IMR-90 (cell line): Measurements from ENCODE around the gene MEGF10. TPM values are rescaled to one million over a fixed set of nuclear protein-coding genes. Genes with fewer than 3 reads are reported as not detected.

ENCODE experiments used
- ATAC-seq: fragments of 200-7000 bp; cut with Tn5 transposase; 2 replicates; pipeline ENCODE4 v1.9.1; 2020; ENCODE audit warnings: low read depth, mild to moderate bottlenecking, moderate library complexity
- BruUV-seq: library from RNA; stranded (reverse); fragments of 400-500 nt; replicated peaks from 2 replicates; lab custom pipeline; 2021; lab: Mats Ljungman, UMichigan
- CTCF ChIA-PET: fragments of 300-600 bp; formaldehyde crosslinking; extraction: SDS; loops from one replicate; lab custom pipeline; 2021; ENCODE audit warnings: antibody characterized with exemption; lab: Yijun Ruan, JAX
- POLR2A ChIA-PET: fragments of 300-600 bp; sonication (Branson Sonifier 250); formaldehyde crosslinking; loops from one replicate; lab custom pipeline; 2022; ENCODE audit warnings: antibody characterized with exemption; ENCODE audit not compliant: unreplicated experiment; lab: Charles Lee
- DNase-seq: peaks from one replicate; pipeline ENCODE4 v3.0.0; 2013
- H2AFZ ChIP-seq: replicated peaks from 2 replicates; pipeline ENCODE3; 2013; ENCODE audit warnings: low read length, mild to moderate bottlenecking; ENCODE audit not compliant: poor library complexity
- H2AK5ac ChIP-seq: 2 replicates; pipeline ENCODE4 v1.6.1; 2013; ENCODE audit warnings: low read depth, low read length, inconsistent platforms
- H2AK9ac ChIP-seq: replicated peaks from 2 replicates; pipeline ENCODE3; 2013; ENCODE audit warnings: mild to moderate bottlenecking, low read depth, low read length, moderate library complexity; ENCODE audit not compliant: poor library complexity
- H2BK120ac ChIP-seq: 2 replicates; pipeline ENCODE4 v1.6.1; 2013; ENCODE audit warnings: low read depth, low read length, inconsistent platforms
- H2BK15ac ChIP-seq: 3 replicates; pipeline ENCODE4 v1.6.1; 2013; ENCODE audit warnings: low read depth, low read length, inconsistent platforms
- H2BK20ac ChIP-seq: 2 replicates; pipeline ENCODE4 v1.6.1; 2013; ENCODE audit warnings: low read depth, mild to moderate bottlenecking, inconsistent platforms, low read length, moderate library complexity
- H2BK5ac ChIP-seq: 2 replicates; pipeline ENCODE4 v1.6.1; 2013; ENCODE audit warnings: mild to moderate bottlenecking, low read depth, low read length, inconsistent platforms; ENCODE audit not compliant: poor library complexity, severe bottlenecking
- H3K14ac ChIP-seq: replicated peaks from 2 replicates; pipeline ENCODE4 v1.6.1; 2013; ENCODE audit warnings: low read depth, low read length, inconsistent platforms
- H3K18ac ChIP-seq: 2 replicates; pipeline ENCODE4 v1.6.1; 2013; ENCODE audit warnings: low read depth, low read length, control low read depth
- H3K23ac ChIP-seq: 2 replicates; pipeline ENCODE4 v1.6.1; 2013; ENCODE audit warnings: low read depth, low read length, inconsistent platforms
- H3K27ac ChIP-seq: 2 replicates; pipeline ENCODE4 v1.5.1; 2013; ENCODE audit warnings: mild to moderate bottlenecking, control low read depth, low read length; ENCODE audit not compliant: insufficient read depth
- H3K27me3 ChIP-seq: 2 replicates; pipeline ENCODE4 v1.6.1; 2013; ENCODE audit warnings: low read length; ENCODE audit not compliant: control insufficient read depth, insufficient read depth
- H3K36me3 ChIP-seq: 2 replicates; pipeline ENCODE4 v1.6.1; 2013; ENCODE audit warnings: low read length, mixed read lengths; ENCODE audit not compliant: control insufficient read depth, insufficient read depth
- H3K4ac ChIP-seq: 2 replicates; pipeline ENCODE4 v1.6.1; 2013; ENCODE audit warnings: low read depth, low read length, inconsistent platforms
- H3K4me1 ChIP-seq: 2 replicates; pipeline ENCODE4 v1.6.1; 2013; ENCODE audit warnings: low read length, mixed read lengths; ENCODE audit not compliant: control insufficient read depth, insufficient read depth
- H3K4me2 ChIP-seq: 2 replicates; pipeline ENCODE4 v1.6.1; 2013; ENCODE audit warnings: low read depth, mild to moderate bottlenecking, control low read depth, low read length, moderate library complexity
- H3K4me3 ChIP-seq: 2 replicates; pipeline ENCODE4 v1.5.1; 2013; ENCODE audit warnings: low read depth, mild to moderate bottlenecking, control low read depth, low read length, moderate library complexity; ENCODE audit not compliant: insufficient read depth
- H3K56ac ChIP-seq: 2 replicates; pipeline ENCODE4 v1.6.1; 2013; ENCODE audit warnings: low read length, inconsistent platforms; ENCODE audit not compliant: insufficient read depth; ENCODE audit errors: extremely low read depth
- H3K79me1 ChIP-seq, 2 experiments: 2 replicates each; pipeline ENCODE4 v1.6.1; 2013; ENCODE audit warnings: low read length in 2 of 2, inconsistent platforms in 1 of 2, low read depth in 1 of 2
- H3K9ac ChIP-seq: 2 replicates; pipeline ENCODE4 v1.6.1; 2013; ENCODE audit warnings: low read depth, low read length, control low read depth
- H3K9me1 ChIP-seq: 2 replicates; pipeline ENCODE4 v1.6.1; 2013; ENCODE audit warnings: low read length, inconsistent platforms; ENCODE audit not compliant: insufficient read depth
- H3K9me3 ChIP-seq: 2 replicates; pipeline ENCODE4 v1.6.1; 2013; ENCODE audit warnings: low read length; ENCODE audit not compliant: control insufficient read depth, insufficient read depth
- H4K20me1 ChIP-seq: 2 replicates; pipeline ENCODE4 v1.6.1; 2013; ENCODE audit warnings: low read length, inconsistent platforms; ENCODE audit not compliant: insufficient read depth
- H4K5ac ChIP-seq: 2 replicates; pipeline ENCODE4 v1.6.1; 2013; ENCODE audit warnings: mild to moderate bottlenecking, low read depth, low read length, control low read depth
- H4K8ac ChIP-seq, 2 experiments: 2 replicates each; pipeline ENCODE4 v1.6.1; 2013; ENCODE audit warnings: low read depth in 2 of 2, low read length in 2 of 2, control low read depth in 1 of 2, inconsistent platforms in 1 of 2
- H4K91ac ChIP-seq: 2 replicates; pipeline ENCODE4 v1.6.1; 2013; ENCODE audit warnings: low read depth, low read length, inconsistent platforms; ENCODE audit not compliant: insufficient read depth
- BHLHE40 ChIP-seq: fragments of 150-350 bp; IDR thresholded peaks from 2 replicates; pipeline ENCODE4 v1.6.1; 2016; ENCODE audit warnings: mild to moderate bottlenecking, low read depth, low read length
- CEBPB ChIP-seq: IDR thresholded peaks from 2 replicates; pipeline ENCODE4 v1.6.1; 2012; ENCODE audit warnings: low read depth, low read length, improper control_type of control experiment
- CHD1 ChIP-seq: IDR thresholded peaks from 2 replicates; pipeline ENCODE4 v1.6.1; 2012; ENCODE audit warnings: low read depth, low read length, improper control_type of control experiment
- FOS ChIP-seq: fragments of 150-350 bp; IDR thresholded peaks from 2 replicates; pipeline ENCODE4 v1.6.1; 2016; ENCODE audit warnings: low read depth, low read length
- MAFK ChIP-seq: IDR thresholded peaks from 2 replicates; pipeline ENCODE4 v1.6.1; 2012; ENCODE audit warnings: low read depth, low read length, improper control_type of control experiment
- MAZ ChIP-seq: IDR thresholded peaks from 2 replicates; pipeline ENCODE4 v1.6.1; 2012; ENCODE audit warnings: low read depth, mild to moderate bottlenecking, low read length, improper control_type of control experiment, moderate library complexity, borderline replicate concordance
- MXI1 ChIP-seq: IDR thresholded peaks from 2 replicates; pipeline ENCODE4 v1.6.1; 2012; ENCODE audit warnings: low read depth, mild to moderate bottlenecking, low read length, moderate library complexity, borderline replicate concordance
- NFE2L2 ChIP-seq: fragments of 150-350 bp; IDR thresholded peaks from 2 replicates; pipeline ENCODE4 v1.6.1; 2016; ENCODE audit warnings: low read depth, mild to moderate bottlenecking, low read length
- POLR2A ChIP-seq: IDR thresholded peaks from 2 replicates; pipeline ENCODE4 v1.6.1; 2012; ENCODE audit warnings: mild to moderate bottlenecking, low read depth, low read length
- RCOR1 ChIP-seq: IDR thresholded peaks from 2 replicates; pipeline ENCODE4 v1.6.1; 2012; ENCODE audit warnings: mild to moderate bottlenecking, low read length, improper control_type of control experiment; ENCODE audit not compliant: insufficient replicate concordance
- RFX5 ChIP-seq: IDR thresholded peaks from 2 replicates; pipeline ENCODE4 v1.8.0; 2012; ENCODE audit warnings: low read depth, mild to moderate bottlenecking, low read length, moderate library complexity
- SMC3 ChIP-seq: fragments of 150-350 bp; IDR thresholded peaks from 2 replicates; pipeline ENCODE4 v1.6.1; 2016; ENCODE audit warnings: low read depth, mild to moderate bottlenecking, antibody characterized with exemption, low read length, moderate library complexity
- WGBS, 2 experiments: methylation state at CpG; one replicate each; pipeline versions ENCODE4 v1.1.5 to v1.1.7; 2013; ENCODE audit warnings: missing lambda C conversion rate in 2 of 2; ENCODE audit not compliant: insufficient read length in 1 of 2; ENCODE audit errors: extremely low coverage in 2 of 2; 5-methylcytosine and 5-hydroxymethylcytosine counted together
- dilution Hi-C: fragments of 300-500 bp; cut with HindIII; formaldehyde crosslinking; loops from one replicate; pipeline ENCODE4 v1.14.3; 2018; ENCODE audit warnings: low sequenced_read_pairs; ENCODE audit not compliant: unreplicated experiment
- in situ Hi-C: fragments of 300-500 bp; cut with MboI; formaldehyde crosslinking; loops from 3 replicates; pipeline ENCODE4 v1.14.3; 2019; ENCODE audit warnings: low sequenced_read_pairs, inconsistent platforms, mixed read lengths
- intact Hi-C: fragments of 100-400 bp; cut with micrococcal nuclease; formaldehyde crosslinking; loops from 2 replicates; pipeline ENCODE4 v1.10.0; 2022
- polyA plus RNA-seq, 3 experiments: library from polyadenylated mRNA; depleted of rRNA; stranded (reverse); fragments of >200 nt; gene quantifications; 2 replicates each; pipeline ENCODE4 v1.2.3, GENCODE V29; 2012; ENCODE audit warnings: low replicate concordance in 1 of 3
- total RNA-seq: library from RNA; depleted of rRNA; stranded (reverse); fragments of >200 nt; gene quantifications from 2 replicates; pipeline ENCODE4 v1.2.3, GENCODE V29; 2012
- TF ChIP-seq, protein P1 (sequence below): fragments of 150-350 bp; IDR thresholded peaks from 2 replicates; pipeline ENCODE4 v1.6.1; 2016; ENCODE audit warnings: low read depth, mild to moderate bottlenecking, low read length, moderate library complexity, borderline replicate concordance
- TF ChIP-seq, protein P2 (sequence below): fragments of 150-350 bp; IDR thresholded peaks from 2 replicates; pipeline ENCODE4 v1.6.1; 2017; ENCODE audit warnings: mild to moderate bottlenecking, antibody characterized with exemption, low read length, low read depth
- TF ChIP-seq, protein P3 (sequence below): conservative IDR thresholded peaks from 2 replicates; pipeline ENCODE4 v1.5.1; 2012; ENCODE audit warnings: mild to moderate bottlenecking, low read depth, low read length, improper control_type of control experiment

Gene MEGF10
- total and polyA plus RNA-seq, 2 of the 4 experiments (the other 2 are of a cell fraction): not detected

DNA sequence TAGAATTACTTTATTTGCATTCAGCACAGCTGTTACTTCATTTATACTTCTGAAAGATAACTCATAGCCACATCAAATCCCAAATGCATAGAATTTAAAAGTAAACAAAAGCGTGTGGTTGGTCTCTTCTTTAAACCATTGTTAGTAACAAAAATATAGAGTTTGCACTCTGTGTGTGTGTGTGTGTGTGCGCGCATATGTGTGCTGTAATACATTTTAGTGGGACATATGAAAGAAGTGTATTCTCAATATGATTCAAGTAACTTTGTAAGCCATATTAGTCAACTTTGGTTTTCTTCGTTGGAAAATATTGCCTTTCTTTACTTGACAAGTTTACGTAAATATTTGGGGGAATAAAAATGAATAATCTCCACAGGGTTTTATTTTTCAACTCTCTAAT, 120.8 kb downstream of the MEGF10 start:
- TF ChIP-seq NFE2L2: no peak
- TF ChIP-seq BHLHE40: no peak
- TF ChIP-seq MAFK: no peak
- TF ChIP-seq, protein P1, sequence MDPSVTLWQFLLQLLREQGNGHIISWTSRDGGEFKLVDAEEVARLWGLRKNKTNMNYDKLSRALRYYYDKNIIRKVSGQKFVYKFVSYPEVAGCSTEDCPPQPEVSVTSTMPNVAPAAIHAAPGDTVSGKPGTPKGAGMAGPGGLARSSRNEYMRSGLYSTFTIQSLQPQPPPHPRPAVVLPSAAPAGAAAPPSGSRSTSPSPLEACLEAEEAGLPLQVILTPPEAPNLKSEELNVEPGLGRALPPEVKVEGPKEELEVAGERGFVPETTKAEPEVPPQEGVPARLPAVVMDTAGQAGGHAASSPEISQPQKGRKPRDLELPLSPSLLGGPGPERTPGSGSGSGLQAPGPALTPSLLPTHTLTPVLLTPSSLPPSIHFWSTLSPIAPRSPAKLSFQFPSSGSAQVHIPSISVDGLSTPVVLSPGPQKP: no peak
- TF ChIP-seq FOS: no peak
- no peak for TF ChIP-seq CEBPB
- TF ChIP-seq, protein P2, sequence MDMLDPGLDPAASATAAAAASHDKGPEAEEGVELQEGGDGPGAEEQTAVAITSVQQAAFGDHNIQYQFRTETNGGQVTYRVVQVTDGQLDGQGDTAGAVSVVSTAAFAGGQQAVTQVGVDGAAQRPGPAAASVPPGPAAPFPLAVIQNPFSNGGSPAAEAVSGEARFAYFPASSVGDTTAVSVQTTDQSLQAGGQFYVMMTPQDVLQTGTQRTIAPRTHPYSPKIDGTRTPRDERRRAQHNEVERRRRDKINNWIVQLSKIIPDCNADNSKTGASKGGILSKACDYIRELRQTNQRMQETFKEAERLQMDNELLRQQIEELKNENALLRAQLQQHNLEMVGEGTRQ: no peak
- no peak for TF ChIP-seq MXI1
- TF ChIP-seq POLR2A: no peak
- TF ChIP-seq RCOR1: no peak
- no peak for TF ChIP-seq MAZ
- no peak for TF ChIP-seq RFX5
- no peak for TF ChIP-seq CHD1
- TF ChIP-seq, protein P3, sequence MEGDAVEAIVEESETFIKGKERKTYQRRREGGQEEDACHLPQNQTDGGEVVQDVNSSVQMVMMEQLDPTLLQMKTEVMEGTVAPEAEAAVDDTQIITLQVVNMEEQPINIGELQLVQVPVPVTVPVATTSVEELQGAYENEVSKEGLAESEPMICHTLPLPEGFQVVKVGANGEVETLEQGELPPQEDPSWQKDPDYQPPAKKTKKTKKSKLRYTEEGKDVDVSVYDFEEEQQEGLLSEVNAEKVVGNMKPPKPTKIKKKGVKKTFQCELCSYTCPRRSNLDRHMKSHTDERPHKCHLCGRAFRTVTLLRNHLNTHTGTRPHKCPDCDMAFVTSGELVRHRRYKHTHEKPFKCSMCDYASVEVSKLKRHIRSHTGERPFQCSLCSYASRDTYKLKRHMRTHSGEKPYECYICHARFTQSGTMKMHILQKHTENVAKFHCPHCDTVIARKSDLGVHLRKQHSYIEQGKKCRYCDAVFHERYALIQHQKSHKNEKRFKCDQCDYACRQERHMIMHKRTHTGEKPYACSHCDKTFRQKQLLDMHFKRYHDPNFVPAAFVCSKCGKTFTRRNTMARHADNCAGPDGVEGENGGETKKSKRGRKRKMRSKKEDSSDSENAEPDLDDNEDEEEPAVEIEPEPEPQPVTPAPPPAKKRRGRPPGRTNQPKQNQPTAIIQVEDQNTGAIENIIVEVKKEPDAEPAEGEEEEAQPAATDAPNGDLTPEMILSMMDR: no peak
- TF ChIP-seq SMC3: no peak
- CTCF ChIA-PET: interaction anchor here (0.6 kb wide), 1 partner anchor 30 kb away, joined by 3 read pairs; no protein-coding TSS in a partner anchor
- H3K56ac ChIP-seq: no peak overlapping the region
- no peaks in the 10 kb centered on the region for H3K9me1 ChIP-seq
- no peak overlapping the region for H2BK20ac ChIP-seq
- no peak overlapping the region for H3K27ac ChIP-seq
- H3K4me1 ChIP-seq: no peaks in the 10 kb centered on the region
- H3K79me1 ChIP-seq: no peaks in the 10 kb centered on the region
- in situ Hi-C loops (no loop called here), intact Hi-C loops (no loop called here), dilution Hi-C loops (no loop called here)
- no peaks in the 10 kb centered on the region for H3K36me3 ChIP-seq
- ATAC-seq (no peak), DNase-seq (no peak)
- no peak overlapping the region for H2AK5ac ChIP-seq
- no peak overlapping the region for H3K14ac ChIP-seq
- WGBS, 2 experiments: no CpG with 5 or more reads among the region's 5 CpGs
- no peak overlapping the region for H3K23ac ChIP-seq
- H2BK15ac ChIP-seq: no peak overlapping the region
- H3K4me2 ChIP-seq: no peak overlapping the region
- no peaks in the 10 kb centered on the region for H3K9me3 ChIP-seq
- no TSS peak for BruUV-seq
- H2BK120ac ChIP-seq: no peak overlapping the region
- H4K20me1 ChIP-seq: no peaks in the 10 kb centered on the region
- POLR2A ChIA-PET: no interaction called here
- H3K4ac ChIP-seq: no peak overlapping the region
- H3K9ac ChIP-seq: no peak overlapping the region
- no peak overlapping the region for H4K8ac ChIP-seq
- H2AK9ac ChIP-seq: no peak overlapping the region
- H2BK5ac ChIP-seq: no peak overlapping the region
- H3K27me3 ChIP-seq: peaks cover 6% of the 10 kb centered on the region
- no peak overlapping the region for H2AFZ ChIP-seq
- H3K4me3 ChIP-seq: no peak overlapping the region
- no peak overlapping the region for H3K18ac ChIP-seq
- no peak overlapping the region for H4K91ac ChIP-seq
- no peak overlapping the region for H4K5ac ChIP-seq
